HTERT RPE-1 (cell line): Measurements from ENCODE around the gene MPST.
"Not testable (repeated sequence)": the region's sequence is repeated elsewhere in the genome, so short reads cannot be mapped to it uniquely, and the experiment has no call there.

Source experiments
- in situ Hi-C: fragments of 300-500 bp; cut with MboI; formaldehyde crosslinking; loops from 4 replicates; pipeline ENCODE4 v1.14.3; 2020; ENCODE audit warnings: low sequenced_read_pairs

The MPST gene

DNA sequence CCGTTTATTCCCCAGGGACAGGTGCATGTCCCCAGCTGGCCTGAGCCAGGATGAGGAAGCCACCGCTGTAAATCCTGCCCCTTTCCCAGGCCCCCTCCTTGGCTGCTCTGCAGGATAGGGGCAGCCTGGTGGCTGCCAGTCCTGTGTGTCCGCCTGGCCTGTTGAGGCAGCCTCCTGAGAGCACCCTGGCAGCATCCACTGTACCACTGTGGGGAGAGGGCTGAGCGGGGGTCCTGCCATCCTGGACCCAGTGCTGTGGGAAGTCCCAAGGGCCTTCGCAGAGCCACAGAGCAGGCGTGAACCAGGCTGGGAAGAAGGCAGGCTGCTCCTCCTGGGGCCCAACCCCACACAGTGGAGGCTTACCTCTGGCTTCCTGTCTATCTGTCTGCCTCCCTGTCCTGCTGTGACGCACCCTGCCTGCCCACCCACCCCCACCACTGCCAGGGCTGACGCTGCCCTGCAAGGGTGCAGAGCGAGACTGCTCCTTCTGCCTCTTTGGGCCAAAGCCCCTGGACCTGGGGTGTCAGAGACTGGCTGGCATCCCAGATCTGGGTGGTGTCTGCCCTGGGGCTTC is 40.4 kb downstream of the MPST start:
- in situ Hi-C loops: no loop called here

DNA sequence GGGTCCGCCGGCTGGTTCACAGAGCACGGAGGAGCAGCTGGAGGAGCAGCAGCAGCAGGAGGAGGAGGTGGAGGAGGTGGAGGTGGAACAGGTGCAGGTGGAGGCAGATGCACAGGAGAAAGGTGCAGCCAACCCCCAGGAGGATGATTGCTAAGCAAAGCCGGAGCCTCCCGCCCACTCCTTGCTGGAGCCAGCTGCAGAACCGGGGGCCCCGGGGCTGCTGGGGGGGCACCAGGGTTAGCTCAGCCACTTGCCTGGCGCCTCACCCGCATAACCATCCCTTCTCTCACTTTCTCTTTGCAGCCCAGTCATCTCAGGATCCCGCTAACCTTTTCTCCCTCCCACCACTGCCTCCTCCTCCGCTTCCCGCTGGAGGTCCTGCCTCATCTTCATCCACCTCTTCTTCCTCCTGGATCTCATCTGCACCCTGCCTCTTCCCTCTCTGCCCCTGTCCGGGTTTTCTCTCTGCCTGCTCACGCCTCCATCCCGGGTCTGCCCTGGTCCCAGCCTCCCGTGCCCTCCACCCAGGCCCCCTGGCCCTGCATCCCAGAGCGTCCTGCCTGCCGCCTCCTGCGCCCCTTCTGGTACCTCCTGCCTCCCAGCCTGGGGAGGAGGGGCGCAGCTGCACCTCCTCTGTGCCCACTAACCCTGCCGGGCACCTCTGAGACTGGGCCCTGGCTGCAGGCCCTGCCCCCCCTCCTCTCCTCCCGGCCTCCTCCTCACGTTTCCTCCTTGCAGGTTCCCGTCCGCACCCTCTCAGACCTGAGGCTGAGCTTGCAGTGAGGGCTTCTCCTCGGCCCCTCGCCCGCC is 41.5 kb downstream of the MPST start:
- in situ Hi-C loops: no loop called here

DNA sequence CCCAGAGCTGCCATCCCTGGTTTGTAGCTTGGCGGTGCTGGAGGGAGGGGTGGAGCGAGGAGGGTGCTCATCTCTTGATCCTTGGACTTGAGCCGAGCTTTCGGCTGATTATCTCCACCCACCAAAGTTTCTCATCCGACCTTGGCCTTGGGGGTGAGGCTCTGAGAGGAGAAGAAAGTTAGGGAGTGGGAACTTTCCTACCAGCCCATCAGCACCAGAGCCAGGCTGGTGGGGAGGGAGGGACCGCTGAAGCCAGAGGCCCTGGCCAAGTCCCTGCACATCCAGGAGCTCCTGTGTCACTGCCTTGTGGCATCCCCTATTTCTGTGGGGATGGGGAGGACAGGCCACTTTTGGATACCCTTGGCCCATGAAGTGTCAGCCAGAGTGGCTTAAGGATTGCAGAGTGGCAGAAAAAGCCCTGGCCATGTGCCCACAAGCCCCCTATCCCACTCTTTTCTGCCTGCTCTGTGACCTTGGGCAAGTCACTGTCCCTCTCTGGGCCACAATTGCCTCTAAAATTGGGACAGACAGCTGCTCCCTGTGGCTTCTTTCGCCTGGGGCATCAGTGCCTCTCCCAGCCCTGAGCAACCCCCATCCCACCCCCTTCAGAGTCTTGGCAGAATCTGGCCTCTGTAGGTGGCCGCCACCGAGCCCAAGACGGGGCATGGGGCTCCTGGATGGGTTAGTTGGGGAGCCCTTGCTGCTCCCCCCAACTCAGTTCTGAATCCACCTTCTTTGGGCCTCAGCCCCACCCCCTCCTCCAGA is 42.3 kb downstream of the MPST start:
- in situ Hi-C loops: no loop called here

DNA sequence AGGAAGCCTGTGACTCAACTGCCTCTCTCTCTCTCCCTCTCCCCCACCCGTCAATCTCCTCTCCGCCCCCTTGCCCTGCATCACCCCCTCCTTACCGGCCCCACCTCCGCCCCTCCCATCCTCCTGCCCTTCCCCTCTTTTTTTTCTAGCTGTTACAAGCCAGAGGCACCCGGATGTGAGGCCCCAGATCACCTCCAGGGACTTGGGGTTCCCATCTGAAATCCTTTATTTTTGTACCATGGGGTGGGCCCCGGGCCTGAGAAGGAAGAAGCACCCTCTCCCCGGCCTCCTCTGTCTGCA is 42.8 kb downstream of the MPST start:
- in situ Hi-C loops: no loop called here

DNA sequence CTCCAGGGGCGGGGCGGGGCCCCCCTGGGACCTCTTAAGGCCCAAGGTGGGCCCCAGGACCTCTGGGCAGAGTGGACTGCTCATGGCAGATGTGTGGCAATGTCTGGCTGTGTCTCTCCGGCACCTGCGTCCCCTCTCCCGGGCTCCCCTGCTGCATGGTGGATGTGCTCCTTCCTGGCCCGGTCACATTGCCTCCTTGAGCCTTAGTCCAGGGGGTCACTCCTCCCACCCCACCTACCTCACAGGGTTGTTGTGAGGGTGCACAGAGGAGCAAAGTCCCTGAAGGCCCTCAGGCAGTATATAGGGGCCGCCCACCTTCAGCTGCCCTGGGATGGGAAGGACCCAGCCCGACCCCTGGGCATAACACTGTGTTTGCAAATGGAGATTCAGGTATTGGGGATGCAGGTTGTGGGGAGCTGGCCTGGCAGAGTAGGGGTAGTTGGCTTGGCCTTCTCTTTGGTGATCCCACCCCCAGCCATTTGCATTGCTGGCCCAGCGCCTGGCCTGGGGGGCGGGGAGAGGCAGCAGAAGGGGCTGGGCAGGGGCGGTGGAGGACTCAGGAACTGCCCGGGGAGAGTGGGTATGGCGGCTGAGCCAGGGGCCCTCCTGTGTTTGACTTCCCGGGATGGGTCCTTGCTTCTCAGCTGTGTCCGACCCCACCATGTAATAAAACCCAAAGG is 43.3 kb downstream of the MPST start:
- in situ Hi-C loops: no loop called here

DNA sequence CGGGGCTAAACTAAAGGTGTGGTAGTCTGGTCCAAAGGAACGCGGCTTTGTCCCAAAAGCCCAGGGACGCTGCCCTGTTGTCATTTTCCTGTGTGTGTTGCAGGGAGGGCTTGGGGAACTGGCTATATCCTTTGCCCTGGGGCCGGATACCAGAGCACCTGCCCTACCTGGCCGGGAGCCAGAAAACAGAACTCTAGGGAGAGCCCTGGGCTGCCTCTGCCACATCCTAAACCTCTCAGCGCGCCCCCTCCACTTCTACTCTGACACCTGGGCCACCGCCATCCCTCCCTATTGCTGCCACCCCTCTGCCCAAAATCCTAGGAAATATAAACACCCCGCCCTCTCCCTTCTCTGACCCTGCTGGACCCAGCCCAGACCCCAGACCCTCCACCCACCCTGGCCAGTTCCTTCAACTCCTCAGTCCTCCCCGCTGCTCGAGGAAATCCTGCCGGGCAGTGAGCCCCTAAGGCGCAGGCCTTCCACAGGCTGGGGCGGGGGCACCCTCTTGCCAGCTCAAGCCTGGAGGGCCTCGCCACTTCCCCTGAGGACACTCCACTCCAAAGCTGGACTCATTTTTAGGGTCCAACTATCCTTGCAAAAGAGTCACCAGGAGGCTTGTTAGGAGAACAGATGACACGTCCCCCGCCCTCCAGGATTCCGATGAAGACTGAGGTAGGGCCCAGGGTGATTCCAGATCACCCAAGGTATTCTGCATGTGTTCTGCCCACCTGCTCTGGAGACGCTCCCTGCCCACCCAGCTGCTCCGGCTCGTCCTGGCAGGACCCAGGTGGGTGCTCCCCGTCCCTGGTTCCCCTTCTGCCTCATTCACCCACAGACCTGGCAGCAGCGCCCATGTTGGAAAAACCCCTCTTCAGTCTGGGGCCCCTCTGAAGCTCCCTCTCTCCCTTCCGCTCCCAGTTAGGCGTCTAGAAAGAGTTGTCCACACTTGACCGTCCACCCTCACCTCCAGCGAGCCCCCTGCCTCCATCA is 44.2 kb downstream of the MPST start:
- in situ Hi-C loops: no loop called here

DNA sequence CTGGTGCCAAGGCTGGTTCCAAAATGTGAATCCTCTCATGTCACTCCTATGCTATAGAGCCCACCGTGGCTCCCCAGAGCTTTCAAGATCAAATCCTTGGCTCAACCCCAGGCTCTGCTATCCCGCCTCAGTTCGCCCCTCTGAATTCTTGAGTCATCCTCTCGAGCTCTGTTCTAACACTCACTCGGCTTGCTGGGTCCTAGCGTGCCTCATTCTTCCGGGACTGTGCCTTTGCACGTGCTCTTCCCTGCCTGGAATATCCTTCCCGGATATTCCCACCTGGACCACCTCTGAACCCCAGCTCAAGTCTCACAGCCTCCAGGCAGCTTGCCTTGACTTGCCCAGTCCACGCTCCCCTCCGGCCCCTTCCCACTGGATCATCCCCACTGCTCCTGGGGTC is 45.0 kb downstream of the MPST start:
- in situ Hi-C loops: no loop called here

DNA sequence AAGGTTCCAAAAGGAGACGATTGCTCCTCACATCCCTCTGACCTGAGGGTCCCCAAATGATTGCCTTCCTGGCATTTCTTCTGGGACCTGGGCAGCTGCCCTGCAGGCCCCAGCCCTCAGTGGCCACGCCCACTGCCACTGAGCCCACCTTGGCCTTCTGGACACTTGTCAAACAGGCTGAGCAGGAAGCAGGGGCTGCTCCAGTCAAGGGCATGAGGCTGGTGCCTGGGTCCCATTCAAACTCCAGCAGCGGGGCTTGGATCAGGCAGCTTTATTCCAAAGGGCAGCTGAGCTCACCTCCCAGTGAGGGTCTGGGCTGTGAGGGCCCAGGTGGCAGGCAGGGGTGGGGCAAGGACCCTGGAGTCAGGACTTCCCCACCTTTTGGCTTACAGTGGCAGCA is 45.6 kb downstream of the MPST start:
- in situ Hi-C loops: no loop called here

DNA sequence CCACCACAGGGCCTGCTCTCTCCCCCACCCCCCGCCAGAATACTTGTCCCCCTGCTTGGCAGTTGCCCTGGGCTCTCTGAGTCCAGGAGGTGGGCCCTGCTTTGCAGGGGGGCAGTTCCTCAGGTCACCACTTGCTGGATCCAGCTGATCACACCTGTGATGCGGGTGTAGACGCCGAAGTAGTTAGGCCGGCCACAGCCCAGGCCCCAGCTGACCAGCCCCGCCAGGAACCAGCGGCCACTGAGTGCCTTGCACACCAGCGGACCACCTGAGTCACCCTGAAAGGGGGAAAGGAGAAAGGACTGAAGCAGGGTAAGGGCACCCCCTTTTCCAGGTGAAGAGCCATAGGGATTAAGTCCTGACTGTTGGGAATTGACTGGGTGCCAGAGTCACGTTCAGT is 46.4 kb downstream of the MPST start:
- in situ Hi-C loops: no loop called here

DNA sequence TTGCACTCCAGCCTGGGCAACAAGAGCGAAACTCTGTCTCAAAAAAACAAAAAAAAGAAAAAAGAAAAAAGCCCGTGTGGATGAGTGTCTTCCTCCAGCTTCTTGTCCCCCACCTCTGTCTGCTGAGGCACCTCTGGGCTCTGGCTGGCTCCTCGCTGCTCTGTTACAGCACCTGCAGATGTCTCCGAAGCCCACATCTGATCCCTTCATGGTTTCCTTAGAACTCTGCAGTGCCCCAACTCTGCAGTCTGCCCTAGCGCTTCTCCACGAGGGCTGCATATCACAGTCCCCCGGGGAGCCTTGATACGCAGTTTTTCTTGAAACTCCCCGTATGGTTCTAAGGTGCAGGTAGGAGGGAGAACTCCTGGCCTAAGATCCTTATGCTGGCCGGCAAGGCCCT is 47.9 kb downstream of the MPST start:
- in situ Hi-C loops: no loop called here

DNA sequence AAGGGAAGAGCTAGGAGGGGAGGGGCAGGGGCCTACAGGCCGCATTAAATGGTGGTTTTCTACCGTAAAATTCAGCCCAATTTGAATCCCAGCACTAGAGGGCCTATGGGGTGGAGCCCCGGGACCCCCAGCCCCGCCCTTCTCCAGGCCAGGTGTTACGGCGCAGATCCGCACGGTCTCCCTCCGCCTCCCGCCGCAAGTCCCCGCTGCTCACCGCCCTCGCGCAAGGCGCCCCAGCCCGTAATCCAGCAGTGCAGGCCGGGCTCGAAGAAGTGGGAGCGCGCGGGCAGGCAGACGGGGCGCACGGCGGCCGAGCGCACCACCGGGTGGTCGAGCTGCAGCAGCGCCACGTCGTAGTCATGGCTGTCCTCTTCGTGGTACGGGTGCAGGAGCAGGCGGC is 49.3 kb downstream of the MPST start:
- in situ Hi-C loops: no loop called here

DNA sequence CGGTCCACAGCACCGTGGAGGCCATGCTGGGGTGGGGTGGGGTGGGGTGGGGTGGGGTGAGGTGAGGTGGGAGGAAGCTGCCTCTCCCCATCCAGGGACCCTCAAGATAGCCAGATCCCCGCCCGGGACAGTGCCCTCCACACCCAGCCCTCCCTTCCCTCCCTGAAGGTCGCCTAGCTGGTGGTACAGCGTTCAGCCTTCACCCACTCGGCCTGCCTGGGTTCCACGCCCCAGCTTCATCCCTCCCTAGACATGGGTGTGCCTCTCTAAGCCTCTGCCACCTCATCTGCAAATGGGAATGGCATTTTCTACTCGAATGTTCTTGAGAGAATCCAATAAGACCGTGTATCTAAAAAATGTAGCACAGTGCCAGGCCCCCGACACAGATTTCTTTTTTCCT is 49.8 kb downstream of the MPST start:
- in situ Hi-C loops: no loop called here

DNA sequence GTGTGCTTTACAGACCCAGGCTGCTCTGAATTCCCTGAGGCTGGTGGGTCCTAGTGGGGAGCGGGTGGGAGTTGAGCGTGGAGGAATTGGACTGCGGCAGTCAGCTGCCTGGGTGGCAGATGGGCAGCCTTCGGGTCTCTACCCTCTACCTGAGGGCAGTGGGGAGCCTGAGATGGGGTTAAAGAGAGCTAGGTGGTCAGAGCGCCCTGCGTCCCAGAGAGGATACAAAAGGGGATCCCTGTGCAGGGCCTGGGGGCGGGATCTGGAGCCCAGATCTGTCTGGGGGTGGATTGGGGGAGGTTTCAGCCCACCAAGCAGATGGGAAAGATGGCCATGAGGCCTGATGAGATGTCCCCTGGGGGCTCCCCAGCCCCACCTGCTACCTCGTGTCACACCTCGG is 50.2 kb downstream of the MPST start:
- in situ Hi-C loops: no loop called here

DNA sequence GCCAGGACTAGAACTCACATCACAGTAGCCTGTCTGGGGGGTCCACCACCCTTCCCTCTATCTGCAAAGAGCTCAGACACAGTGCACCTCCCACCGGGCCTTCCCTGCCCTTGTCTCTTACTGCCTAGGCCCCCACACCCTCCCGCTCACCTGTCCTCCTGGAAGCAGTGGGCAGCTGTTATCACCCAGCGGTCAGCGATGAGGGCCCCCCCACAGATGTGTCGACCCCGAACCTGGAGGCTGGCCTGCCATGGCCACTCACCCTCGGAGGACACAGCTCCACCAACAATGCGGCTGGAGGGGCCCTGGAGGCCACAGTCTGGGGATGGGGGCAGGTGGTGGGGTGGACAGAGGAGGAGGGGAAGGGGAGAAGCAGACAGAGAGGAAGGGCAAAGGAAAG is 50.8 kb downstream of the MPST start:
- in situ Hi-C loops: no loop called here

DNA sequence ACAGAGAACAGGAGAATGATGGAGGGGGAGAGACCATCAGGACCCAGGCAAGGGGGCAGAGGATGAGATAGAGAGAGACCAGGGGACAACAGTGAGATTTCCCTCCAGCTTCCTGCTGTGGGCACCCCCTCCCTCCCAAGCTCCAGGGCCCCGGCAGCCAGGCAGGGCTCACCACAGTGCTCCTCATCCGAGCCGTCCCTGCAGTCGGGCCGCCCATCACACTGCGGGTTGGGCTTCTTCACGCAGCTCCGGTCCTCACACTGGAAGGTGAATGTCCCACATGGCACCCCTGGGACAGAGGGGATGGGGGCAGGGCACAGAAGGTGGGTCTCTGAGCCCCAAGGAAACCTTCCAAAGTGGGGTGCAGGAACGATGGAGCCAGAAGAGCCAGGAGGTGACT is 51.2 kb downstream of the MPST start:
- in situ Hi-C loops: no loop called here

DNA sequence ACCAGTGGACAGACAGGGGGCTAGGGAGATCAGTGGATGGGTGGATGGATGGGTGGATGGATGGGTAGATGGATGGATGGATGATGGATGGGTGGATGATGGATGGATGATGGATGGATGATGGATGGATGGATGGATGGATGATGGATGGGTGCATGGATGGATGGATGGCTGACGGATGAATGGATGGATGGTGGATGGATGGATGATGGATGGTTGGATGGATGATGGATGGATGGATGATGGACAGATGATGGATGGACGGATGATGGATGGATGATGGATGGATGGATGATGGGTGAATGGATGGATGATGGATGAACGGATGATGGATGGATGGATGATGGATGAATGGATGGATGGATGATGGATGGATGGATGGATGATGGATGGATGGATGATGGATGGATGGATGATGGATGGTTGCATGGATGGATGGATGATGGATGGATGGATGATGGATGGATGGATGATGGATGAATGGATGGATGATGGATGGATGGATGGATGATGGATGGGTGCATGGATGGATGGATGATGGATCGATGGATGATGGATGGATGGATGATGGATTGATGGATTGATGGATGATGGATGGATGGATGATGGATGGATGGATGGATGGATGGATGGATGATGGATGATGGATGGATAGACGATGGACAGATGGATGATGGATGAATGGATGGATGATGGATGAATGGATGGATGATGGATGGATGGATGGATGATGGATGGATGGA is 52.5 kb downstream of the MPST start:
- in situ Hi-C loops: not testable (repeated sequence)

DNA sequence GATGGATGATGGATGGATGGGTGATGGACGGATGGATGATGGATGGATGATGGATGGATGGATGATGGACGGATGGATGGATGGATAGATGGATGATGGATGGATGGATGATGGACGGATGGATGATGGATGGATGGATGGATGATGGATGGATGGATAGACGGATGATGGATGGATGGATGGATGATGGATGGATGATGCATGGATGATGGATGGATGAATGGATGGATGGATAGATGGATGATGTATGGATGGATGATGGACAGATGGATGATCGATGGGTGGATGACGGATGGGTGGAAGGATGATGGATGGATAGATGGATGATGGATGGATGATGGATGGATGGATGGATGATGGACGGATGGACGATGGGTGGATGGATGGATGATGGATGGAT is 53.1 kb downstream of the MPST start:
- in situ Hi-C loops: no loop called here

DNA sequence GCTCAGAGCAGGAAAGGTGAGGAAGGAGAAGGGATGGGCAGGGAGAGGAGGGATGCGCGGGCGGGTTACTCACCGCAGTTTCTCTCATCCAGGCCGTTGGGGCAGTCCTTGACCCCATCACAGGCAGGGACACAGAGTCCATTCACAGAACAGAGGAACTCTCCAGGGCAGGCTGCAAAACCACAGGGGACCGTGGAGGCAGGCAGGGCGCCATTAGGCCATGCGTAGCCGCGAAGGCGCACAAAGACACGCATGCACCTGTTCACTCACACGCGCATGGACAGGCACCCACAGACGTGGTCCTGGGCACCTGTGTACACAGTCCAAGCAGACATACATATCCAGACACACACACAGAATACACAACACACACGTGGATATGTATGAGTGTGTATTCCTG is 55.0 kb downstream of the MPST start:
- in situ Hi-C loops: no loop called here

DNA sequence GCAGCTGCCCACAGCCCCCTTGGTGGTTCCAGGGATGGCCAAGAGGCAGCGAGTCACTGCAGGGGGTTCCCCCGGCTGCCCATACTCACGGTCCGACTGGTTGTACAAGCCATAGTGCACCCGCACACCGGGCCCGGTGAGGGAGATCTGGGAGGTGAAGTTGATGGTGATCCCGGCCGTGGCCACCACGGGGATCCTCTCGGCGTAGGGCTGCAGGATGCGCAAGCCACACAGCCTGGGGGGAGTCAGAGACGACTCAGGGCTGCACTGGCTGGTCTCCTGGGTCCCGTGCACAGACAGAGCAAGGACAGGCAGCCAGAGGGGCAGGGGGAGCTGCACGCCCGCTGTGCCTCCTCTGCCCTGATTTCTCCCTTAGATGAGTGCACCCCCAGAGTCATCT is 55.5 kb downstream of the MPST start:
- in situ Hi-C loops: no loop called here
